ENCODE measurements around the gene UROD. TPM values are rescaled to one million over a fixed set of nuclear protein-coding genes. Genes with fewer than 3 reads are reported as not detected.

Gene UROD
- total and polyA plus RNA-seq, 2 donors (not counting 1 experiment from before 2014, with no cell fraction given) = 65.5 to 82.5 TPM

GRCh38 chr1:45065083-45065482 is 53.0 kb downstream of the UROD start:
- 100% methylated on average over 1 of the region's 2 CpGs for WGBS (ENCODE audit: insufficient coverage)
- H3K27me3 Mint-ChIP-seq = no peaks in the 10 kb centered on the region
- no peak overlapping the region for H3K9ac ChIP-seq (ENCODE audit: low read length)
- no peaks in the 10 kb centered on the region for H3K79me2 ChIP-seq (ENCODE audit: control insufficient read depth, insufficient read depth, low read length)
- H4K20me1 ChIP-seq (ENCODE audit: control insufficient read depth, insufficient read depth, low read length, poor library complexity, severe bottlenecking) = no peaks in the 10 kb centered on the region
- ATAC-seq (ENCODE audit: low read depth) (no peak), DNase-seq (no peak)
- ChIA-PET POLR2A (no interaction called here), CTCF (interaction anchor here (0.6 kb wide), 1 partner anchor 352 kb away, joined by 3 read pairs; no protein-coding TSS in a partner anchor)
- no peak overlapping the region for H3K27ac Mint-ChIP-seq
- intact Hi-C loops (cut with micrococcal nuclease) = no loop called here
- no peaks in the 10 kb centered on the region for H3K4me1 ChIP-seq (ENCODE audit: control insufficient read depth in 2 of 2, insufficient read depth in 2 of 2, low read length in 2 of 2)
- H3K27ac ChIP-seq (ENCODE audit: low read length in 2 of 2) = no peak overlapping the region
- peaks cover 3% of the 10 kb centered on the region for H3K9me3 Mint-ChIP-seq (ENCODE audit: insufficient read depth)
- TF ChIP-seq EZH2 (IDR thresholded peaks at IDR 0.05; ENCODE audit: borderline replicate concordance, insufficient read depth, low read depth, low read length, poor library complexity, severe bottlenecking) (no peak), CTCF (IDR thresholded peaks at IDR 0.05) (no peak)
- H3K9me3 ChIP-seq (ENCODE audit: control extremely low read depth in 1 of 3, control insufficient read depth in 2 of 3, insufficient read depth in 1 of 3, low read length in 2 of 3) = no peaks in the 10 kb centered on the region
- H3K27me3 ChIP-seq (replicated peaks in 1 of 4; ENCODE audit: control extremely low read depth in 1 of 4, control insufficient read depth in 3 of 4, insufficient read depth in 4 of 4, low read length in 3 of 4) = no peaks in the 10 kb centered on the region
- H3K4me3 Mint-ChIP-seq = no peak overlapping the region
- no peak overlapping the region for H2AFZ ChIP-seq (ENCODE audit: insufficient read depth, low read depth, low read length, poor library complexity, severe bottlenecking)
- no peaks in the 10 kb centered on the region for H3K4me1 Mint-ChIP-seq
- H3K36me3 ChIP-seq (replicated peaks in 1 of 2; ENCODE audit: control extremely low read depth in 1 of 2, control insufficient read depth in 1 of 2, extremely low read depth in 1 of 2, insufficient read depth in 2 of 2, low read length in 1 of 2) = no peaks in the 10 kb centered on the region
- H3K4me3 ChIP-seq (ENCODE audit: control extremely low read depth in 1 of 5, extremely low read depth in 1 of 5, insufficient read depth in 1 of 5, low read depth in 2 of 5, low read length in 4 of 5) = no peak overlapping the region
- no peak overlapping the region for H3K4me2 ChIP-seq (replicated peaks; ENCODE audit: low read depth, low read length, poor library complexity, severe bottlenecking)

Other genes starting within 250 kb of the UROD start
- 2,492 and 2,525 TPM in 2 replicates for gene RPS8, start 236.7 kb upstream of the UROD start, total RNA-seq
- 3,650 and 4,047 TPM in 2 replicates for gene RPS8, start 236.7 kb upstream of the UROD start, polyA plus RNA-seq
- gene BEST4, start 224.1 kb upstream of the UROD start, total RNA-seq = 1.3 and 1.4 TPM in 2 replicates
- 0.19 and 0.30 TPM in 2 replicates for gene BEST4, start 224.1 kb upstream of the UROD start, polyA plus RNA-seq
- gene PLK3, start 211.9 kb upstream of the UROD start, total RNA-seq = 30.1 and 35.9 TPM in 2 replicates
- gene PLK3, start 211.9 kb upstream of the UROD start, polyA plus RNA-seq = 93.5 and 165 TPM in 2 replicates
- gene DYNLT4, start 204.9 kb upstream of the UROD start, total RNA-seq = 0.39 TPM in 1 of 2 replicates, not detected in the other
- gene DYNLT4, start 204.9 kb upstream of the UROD start, polyA plus RNA-seq = 0.19 and 0.29 TPM in 2 replicates
- gene BTBD19, start 203.7 kb upstream of the UROD start, total RNA-seq = 2.2 and 2.3 TPM in 2 replicates
- gene BTBD19, start 203.7 kb upstream of the UROD start, polyA plus RNA-seq = 0.75 and 0.84 TPM in 2 replicates
- 0.90 and 1.7 TPM in 2 replicates for gene PTCH2, start 169.0 kb upstream of the UROD start, total RNA-seq
- 0.56 and 1.3 TPM in 2 replicates for gene PTCH2, start 169.0 kb upstream of the UROD start, polyA plus RNA-seq
- gene EIF2B3, start 25.7 kb upstream of the UROD start, total RNA-seq = 15.0 and 19.0 TPM in 2 replicates
- gene EIF2B3, start 25.7 kb upstream of the UROD start, polyA plus RNA-seq = 10.3 and 14.9 TPM in 2 replicates
- 57.3 and 66.8 TPM in 2 replicates for gene HECTD3, start 930 bp upstream of the UROD start, total RNA-seq
- gene HECTD3, start 930 bp upstream of the UROD start, polyA plus RNA-seq = 44.5 and 46.3 TPM in 2 replicates
- gene ZSWIM5, start 194.4 kb downstream of the UROD start, total RNA-seq = 0.85 and 1.7 TPM in 2 replicates
- 0.23 and 0.36 TPM in 2 replicates for gene ZSWIM5, start 194.4 kb downstream of the UROD start, polyA plus RNA-seq

Data from B cell (primary cell).